OCI-LY7 (cell line): ENCODE data around the gene F7.

ENCODE experiments used
- CTCF ChIP-seq: fragments of 200-600 bp; sonication (generic); conservative IDR thresholded peaks from 2 replicates; pipeline ENCODE4 v1.5.1; 2014; ENCODE audit warnings: mild to moderate bottlenecking, antibody characterized with exemption, low read length, moderate library complexity, mixed read lengths
- EZH2phosphoT487 ChIP-seq: fragments of 200-600 bp; sonication (generic); IDR thresholded peaks from 2 replicates; pipeline ENCODE4 v1.6.1; 2018; ENCODE audit warnings: low read depth, borderline replicate concordance, mild to moderate bottlenecking, mixed run types, antibody characterized with exemption, low read length, moderate library complexity, mixed read lengths

- TF ChIP-seq CTCF = no peak
- no peak for TF ChIP-seq EZH2phosphoT487
Observed at GRCh38 chr13:113059891-113060290, 45.7 kb upstream of the F7 start.
